SK-N-MC (cell line): ENCODE results near the gene CCDC110.

ENCODE experiments used
- DNase-seq: peaks from one replicate; pipeline ENCODE4 v3.0.0-alpha.2; 2011; ENCODE audit warnings: low read depth, low spot score
- H3K27ac ChIP-seq: fragments of 200-600 bp; sonication (generic); 2 replicates; pipeline ENCODE4 v1.5.1; 2016; ENCODE audit warnings: mixed run types
- H3K36me3 ChIP-seq: fragments of 200-600 bp; sonication (generic); 2 replicates; pipeline ENCODE4 v1.6.1; 2017; ENCODE audit warnings: antibody characterized with exemption, low read length, mixed read lengths; ENCODE audit not compliant: insufficient read depth
- H3K4me3 ChIP-seq: fragments of 200-600 bp; sonication (generic); 2 replicates; pipeline ENCODE4 v1.5.1; 2016
- H3K9ac ChIP-seq: fragments of 200-600 bp; sonication (generic); 2 replicates; pipeline ENCODE4 v1.8.0; 2017; ENCODE audit warnings: mixed run types, mixed read lengths; ENCODE audit not compliant: insufficient read length
- H3K9me3 ChIP-seq: fragments of 200-600 bp; sonication (generic); 2 replicates; pipeline ENCODE4 v1.6.1; 2017; ENCODE audit warnings: low read depth, mild to moderate bottlenecking, antibody characterized with exemption, low read length, moderate library complexity, mixed read lengths
- EZH2 ChIP-seq: fragments of 200-600 bp; sonication (generic); IDR thresholded peaks from one replicate; pipeline ENCODE4 v1.6.1; 2017; ENCODE audit warnings: antibody characterized with exemption
- FOXP2 ChIP-seq: optimal IDR thresholded peaks from 2 replicates; pipeline ENCODE3; 2011; ENCODE audit warnings: mild to moderate bottlenecking, moderate library complexity; ENCODE audit not compliant: insufficient read depth; ENCODE audit errors: extremely low read length, control extremely low read depth
- POLR2AphosphoS5 ChIP-seq: IDR thresholded peaks from 2 replicates; pipeline ENCODE4 v1.6.1; 2012; ENCODE audit warnings: mild to moderate bottlenecking, low read depth, low read length, borderline replicate concordance

CCDC110 gene

GRCh38 chr4:185412412-185412811 is 59.1 kb downstream of the CCDC110 start:
- Histone ChIP-seq H3K9ac (no peak overlapping the region), H3K36me3 (peaks cover 45% of the 10 kb centered on the region), H3K4me3 (no peak overlapping the region), H3K27ac (no peak overlapping the region), H3K9me3 (no peaks in the 10 kb centered on the region)
- no peak for DNase-seq
- TF ChIP-seq FOXP2 (no peak), EZH2 (no peak), POLR2AphosphoS5 (no peak)

GRCh38 chr4:185411849-185412248 is 59.7 kb downstream of the CCDC110 start:
- peaks cover 39% of the 10 kb centered on the region for H3K36me3 ChIP-seq
- TF ChIP-seq POLR2AphosphoS5 (no peak), FOXP2 (no peak), EZH2 (no peak)
- H3K9me3 ChIP-seq = no peaks in the 10 kb centered on the region
- H3K4me3 ChIP-seq = no peak overlapping the region
- no peak overlapping the region for H3K9ac ChIP-seq
- H3K27ac ChIP-seq = no peak overlapping the region
- no peak for DNase-seq

- H3K9ac ChIP-seq = no peak overlapping the region
- H3K4me3 ChIP-seq = no peak overlapping the region
- no peaks in the 10 kb centered on the region for H3K9me3 ChIP-seq
- H3K36me3 ChIP-seq = peaks cover 42% of the 10 kb centered on the region
- no peak overlapping the region for H3K27ac ChIP-seq
- TF ChIP-seq FOXP2 = no peak
- no peak for TF ChIP-seq POLR2AphosphoS5
- TF ChIP-seq EZH2 = no peak
- no peak for DNase-seq
Measured at GRCh38 chr4:185408432-185408831, 63.1 kb downstream of the CCDC110 start.

GRCh38 chr4:185405296-185405999 is 66.1 kb downstream of the CCDC110 start:
- no peak for TF ChIP-seq FOXP2
- no peak for TF ChIP-seq EZH2
- TF ChIP-seq POLR2AphosphoS5 = no peak
- Histone ChIP-seq H3K36me3 (peaks cover 39% of the 10 kb centered on the region), H3K9me3 (no peaks in the 10 kb centered on the region), H3K9ac (no peak overlapping the region), H3K4me3 (no peak overlapping the region), H3K27ac (no peak overlapping the region)
- DNase-seq = no peak

- no peak for DNase-seq
- H3K9ac ChIP-seq = no peak overlapping the region
- no peak overlapping the region for H3K4me3 ChIP-seq
- H3K27ac ChIP-seq = no peak overlapping the region
- H3K9me3 ChIP-seq = no peaks in the 10 kb centered on the region
- TF ChIP-seq POLR2AphosphoS5 = no peak
- TF ChIP-seq EZH2 = no peak
- TF ChIP-seq FOXP2 = no peak
- H3K36me3 ChIP-seq = peaks cover 36% of the 10 kb centered on the region
Measured at GRCh38 chr4:185404031-185404430, 67.5 kb downstream of the CCDC110 start.

GRCh38 chr4:185399466-185399865 is 72.1 kb downstream of the CCDC110 start:
- Histone ChIP-seq H3K9ac (no peak overlapping the region), H3K27ac (no peak overlapping the region), H3K36me3 (peaks cover 12% of the 10 kb centered on the region; the same call in 1 of the 2 replicates), H3K9me3 (no peaks in the 10 kb centered on the region), H3K4me3 (no peak overlapping the region)
- no peak for DNase-seq
- TF ChIP-seq EZH2 = no peak
- TF ChIP-seq POLR2AphosphoS5 = no peak
- no peak for TF ChIP-seq FOXP2

- H3K9ac ChIP-seq = no peak overlapping the region
- DNase-seq = no peak
- no peak overlapping the region for H3K4me3 ChIP-seq
- no peaks in the 10 kb centered on the region for H3K9me3 ChIP-seq
- H3K27ac ChIP-seq = no peak overlapping the region
- peaks cover 12% of the 10 kb centered on the region; the same call in 1 of the 2 replicates for H3K36me3 ChIP-seq
- TF ChIP-seq FOXP2 = no peak
- no peak for TF ChIP-seq POLR2AphosphoS5
- TF ChIP-seq EZH2 = no peak
Measured at GRCh38 chr4:185398618-185399017, 72.9 kb downstream of the CCDC110 start.

GRCh38 chr4:185396724-185397385 is 74.7 kb downstream of the CCDC110 start, which contains the start of gene ANKRD37:
Gene ANKRD37, plus strand, starts transcription at chr4:185396841. Its CDS starts 83 bp downstream, at chr4:185396924.
- H3K27ac ChIP-seq = no peak within 1 kb of the TSS
- no peak for DNase-seq
- TF ChIP-seq FOXP2 (no peak), EZH2 (no peak), POLR2AphosphoS5 (no peak)

More at GRCh38 chr4:185396724-185397385, 74.7 kb downstream of the CCDC110 start, which contains the start of gene ANKRD37:
- Histone ChIP-seq H3K9me3 (no peaks in the 10 kb centered on the region), H3K4me3 (peak within 1 kb of the TSS; percentile 90), H3K36me3 (peaks cover 5% of the 10 kb centered on the region; the same call in 1 of the 2 replicates), H3K9ac (peak within 1 kb of the TSS; percentile 76)
